Stomach (tissue), 4 donors: ENCODE measurements around the gene PPP3CA.

Experiments
- POLR2A ChIP-seq, 4 donors: fragments of 450-650 bp; IDR thresholded peaks; one replicate each; pipeline ENCODE4 v1.6.1; 2016; ENCODE audit warnings: antibody characterized with exemption in 4 of 4, control low read depth in 2 of 4, mild to moderate bottlenecking in 1 of 4, moderate library complexity in 1 of 4
- POLR2AphosphoS5 ChIP-seq, 3 donors: sonication (generic); formaldehyde crosslinking; IDR thresholded peaks; one replicate each; pipeline ENCODE4 v1.6.1; 2016; ENCODE audit warnings: antibody characterized with exemption in 3 of 3

- TF ChIP-seq POLR2AphosphoS5 (IDR thresholded peaks at IDR 0.05), result no peak
- no peak for TF ChIP-seq POLR2A (IDR thresholded peaks at IDR 0.05)
Observed at GRCh38 chr4:101155945-101156344, 191.4 kb downstream of the PPP3CA start.
